Measurements from ENCODE around the gene TBC1D17. TPM values are rescaled to one million over a fixed set of nuclear protein-coding genes. Genes with fewer than 3 reads are reported as not detected.

Gene TBC1D17
- total RNA-seq, 4 donors from 2014 or later, result 25.1 to 41.9 (median 37.3) TPM

DNA sequence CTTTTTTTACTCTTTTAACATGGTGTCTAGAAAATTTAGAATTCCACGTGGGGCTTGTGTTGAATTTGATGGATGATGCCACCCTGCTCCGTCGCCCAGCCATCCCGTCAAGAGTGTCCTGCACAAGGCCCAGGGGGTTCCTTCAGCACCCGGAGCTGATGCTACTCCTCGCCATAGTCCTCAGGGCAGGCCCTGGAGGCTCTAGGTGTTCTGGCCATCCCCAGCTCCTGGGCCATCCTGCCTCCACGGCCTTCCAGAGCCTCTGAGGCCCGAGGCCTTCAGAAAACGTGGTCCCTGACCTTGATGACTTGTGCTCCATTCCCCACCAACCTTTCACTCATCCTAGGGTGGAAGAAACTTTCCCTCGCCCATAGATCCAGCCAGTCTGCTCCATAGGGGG is 3.7 kb upstream of the TBC1D17 start:
- Histone ChIP-seq H3K9me3 (no peaks in the 10 kb centered on the region), H3K27ac (no peak overlapping the region), H3K27me3 (no peaks in the 10 kb centered on the region), H3K4me3 (no peak overlapping the region), H3K4me1 (peaks cover 0 to 68% (median 25%) of the 10 kb centered on the region in 3 donors), H3K36me3 (peaks cover 0 to 42% of the 10 kb centered on the region in 2 donors)
- TF ChIP-seq CTCF (IDR thresholded peaks at IDR 0.05), result no peak
- TF ChIP-seq POLR2A (IDR thresholded peaks at IDR 0.05), result no peak
- TF ChIP-seq EP300 (IDR thresholded peaks at IDR 0.05), result no peak
- no peak for TF ChIP-seq POLR2AphosphoS5 (IDR thresholded peaks at IDR 0.05)
- WGBS, 2 donors (ENCODE audit: low coverage in 1 of 2), result 82 to 89% methylated on average over 2 to 6 of the region's 10 CpGs
- no peak for ATAC-seq

GRCh38 chr19:49874503-49875157 is 2.9 kb upstream of the TBC1D17 start:
- 86 to 93% methylated on average over 5 to 8 of the region's 11 CpGs for WGBS, 2 donors (ENCODE audit: low coverage in 1 of 2)
- peak overlapping the region in 1 of 4 donors; percentile 100 for H3K27ac ChIP-seq

GRCh38 chr19:49875177-49875576 is 2.3 kb upstream of the TBC1D17 start:
- H3K36me3 ChIP-seq, result peaks cover 0 to 55% of the 10 kb centered on the region in 2 donors
- H3K4me1 ChIP-seq, result peaks cover 0 to 69% (median 23%) of the 10 kb centered on the region in 3 donors
- H3K27ac ChIP-seq, result peak overlapping the region in 3 of 4 donors; percentile 98 to 100 (median 100)
- peak overlapping the region in 1 of 2 donors; percentile 88 for H3K4me3 ChIP-seq
- TF ChIP-seq CTCF (IDR thresholded peaks at IDR 0.05) (no peak), POLR2A (IDR thresholded peaks at IDR 0.05) (no peak), EP300 (IDR thresholded peaks at IDR 0.05) (no peak), POLR2AphosphoS5 (IDR thresholded peaks at IDR 0.05) (no peak)
- no peaks in the 10 kb centered on the region for H3K27me3 ChIP-seq
- 88% methylated on average over 2 of the region's 4 CpGs; no CpG with 5 or more reads in 1 of the 2 donors for WGBS, 2 donors (ENCODE audit: low coverage in 1 of 2)
- ATAC-seq, result no peak
- no peaks in the 10 kb centered on the region for H3K9me3 ChIP-seq

More at GRCh38 chr19:49874503-49875157, 2.9 kb upstream of the TBC1D17 start:
- Histone ChIP-seq H3K4me1 (peaks cover 0 to 71% (median 26%) of the 10 kb centered on the region in 3 donors), H3K27me3 (no peaks in the 10 kb centered on the region), H3K4me3 (no peak overlapping the region), H3K9me3 (no peaks in the 10 kb centered on the region), H3K36me3 (peaks cover 0 to 50% of the 10 kb centered on the region in 2 donors)
- TF ChIP-seq POLR2A (IDR thresholded peaks at IDR 0.05) (no peak), EP300 (IDR thresholded peaks at IDR 0.05) (no peak), POLR2AphosphoS5 (IDR thresholded peaks at IDR 0.05) (no peak), CTCF (IDR thresholded peaks at IDR 0.05) (no peak)
- no peak for ATAC-seq

DNA sequence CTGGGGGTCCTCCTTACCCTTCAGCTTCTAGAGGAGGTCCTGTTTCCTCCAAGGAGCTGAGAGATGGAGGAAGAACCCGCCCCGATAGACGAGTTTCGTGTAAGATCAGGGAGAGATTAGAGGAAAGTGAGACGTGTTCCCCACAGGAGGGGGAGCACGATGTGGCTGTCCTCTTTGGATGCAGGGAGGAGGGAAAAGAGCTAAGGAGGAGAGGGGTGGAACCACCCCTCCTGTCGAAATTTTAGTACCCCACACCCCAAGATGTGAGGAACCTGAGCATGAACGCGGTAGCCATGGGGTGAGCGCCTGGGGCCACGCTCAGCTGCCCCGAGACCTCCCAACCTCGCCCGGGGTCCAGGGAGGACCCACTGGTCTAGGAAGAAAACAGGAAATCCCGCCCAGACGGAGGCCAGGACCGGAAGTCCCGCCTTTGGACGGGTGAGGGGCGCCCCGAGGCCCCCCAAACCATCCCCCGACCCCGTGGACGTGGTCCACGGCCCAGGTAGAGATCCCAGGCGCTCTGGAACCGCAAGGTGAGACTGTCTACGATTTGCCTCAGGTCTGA is 1.6 kb upstream of the TBC1D17 start:
- 0% methylated on average over 8 of the region's 28 CpGs; no CpG with 5 or more reads in 1 of the 2 donors for whole genome bisulfite sequencing, 2 donors (ENCODE audit: low coverage in 1 of 2)
- no peak for ATAC-seq
- Histone ChIP-seq H3K4me3 (peak overlapping the region; percentile 79 to 88), H3K36me3 (peaks cover 0 to 57% of the 10 kb centered on the region in 2 donors), H3K27me3 (no peaks in the 10 kb centered on the region), H3K9me3 (no peaks in the 10 kb centered on the region), H3K27ac (peak overlapping the region; percentile 94 to 100 (median 99)), H3K4me1 (peaks cover 0 to 67% (median 18%) of the 10 kb centered on the region in 3 donors)
- TF ChIP-seq POLR2A (IDR thresholded peaks at IDR 0.05) (no peak), POLR2AphosphoS5 (IDR thresholded peaks at IDR 0.05) (no peak), EP300 (IDR thresholded peaks at IDR 0.05) (no peak), CTCF (IDR thresholded peaks at IDR 0.05) (no peak)
